Measurements from ENCODE around the gene GSN.

The GSN gene

DNA sequence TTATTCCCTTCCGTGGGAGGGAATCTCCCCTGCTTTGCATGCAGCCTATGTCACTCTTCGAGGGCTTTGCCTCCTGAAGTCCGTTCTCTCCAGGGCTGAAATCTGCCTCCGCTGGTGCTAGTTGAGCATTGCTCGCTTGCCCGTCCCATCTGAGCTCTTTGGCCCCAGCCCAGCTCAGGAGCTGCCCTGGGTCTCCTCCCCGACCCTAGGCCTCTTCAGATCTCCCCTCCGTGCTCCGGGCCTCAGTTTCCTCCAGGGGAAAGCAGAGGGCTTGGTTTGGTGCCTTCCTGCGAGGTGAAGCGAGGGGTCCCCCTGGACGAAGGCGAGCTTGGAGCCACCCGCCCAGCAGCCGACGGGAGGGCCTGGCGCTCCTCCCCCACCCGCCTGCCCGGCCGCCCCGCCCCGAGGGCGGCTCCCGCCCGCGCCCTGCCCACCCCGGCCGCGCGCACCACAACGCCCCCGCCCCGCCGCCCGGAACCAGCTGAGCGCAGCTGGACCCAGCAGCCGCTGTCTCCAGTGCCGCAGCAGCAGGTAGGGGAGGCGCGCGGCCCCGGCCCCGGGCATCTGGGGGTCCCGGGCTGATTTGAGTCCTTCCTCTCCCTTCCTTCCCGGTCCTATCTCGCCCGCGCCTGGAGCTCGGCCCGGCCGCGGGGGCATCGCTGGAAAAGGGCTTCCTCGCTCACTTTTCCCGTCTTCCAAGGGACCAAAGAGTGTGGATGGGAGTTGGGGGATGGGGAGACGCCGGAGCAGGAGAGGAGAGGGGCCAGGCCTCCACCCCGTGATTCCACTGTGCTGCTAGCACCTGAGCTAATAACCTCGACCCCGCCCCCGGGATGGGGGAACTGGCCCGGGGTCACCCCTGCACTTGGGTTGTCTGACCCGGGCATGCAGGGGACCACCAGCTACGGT lies at the start of gene GSN:
Gene GSN, plus strand, starts transcription at position 474 of the 909 bp plus-strand sequence. CDS start 33,810 bp downstream, outside the sequence.
- peak; percentile 46 to 65 for DNase-seq

DNA sequence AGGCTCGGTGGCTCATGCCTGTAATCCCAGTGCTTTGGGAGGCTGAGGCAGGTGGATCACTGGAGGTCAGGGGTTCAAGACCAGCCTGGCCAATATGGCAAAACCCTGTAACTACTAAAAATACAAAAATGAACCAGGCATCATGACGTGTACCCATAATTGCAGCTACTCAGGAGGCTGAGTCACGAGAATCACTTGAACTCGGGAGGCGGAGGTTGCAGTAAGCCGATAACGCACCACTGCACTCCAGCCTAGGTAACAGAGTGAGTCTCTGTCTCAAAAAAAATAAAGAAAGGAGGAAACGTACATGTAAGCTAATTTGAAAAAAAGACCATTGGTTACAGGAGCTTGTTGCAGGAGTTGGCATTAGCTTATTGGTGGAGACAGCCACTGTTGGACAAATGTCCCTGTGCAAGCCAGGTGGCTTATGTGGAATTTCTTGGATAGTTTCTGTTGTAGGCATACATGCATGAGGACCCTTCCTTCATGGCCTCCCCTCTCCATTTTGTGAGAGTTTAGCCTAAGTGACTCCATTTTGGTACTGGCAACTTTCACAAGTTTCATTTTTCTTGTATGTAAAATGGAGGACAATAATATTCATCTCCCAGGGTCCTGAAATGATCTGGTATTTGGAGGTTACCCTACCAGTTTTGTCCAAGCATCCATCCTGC lies 49.5 kb upstream of the GSN start:
- DNase-seq, result no peak

DNA sequence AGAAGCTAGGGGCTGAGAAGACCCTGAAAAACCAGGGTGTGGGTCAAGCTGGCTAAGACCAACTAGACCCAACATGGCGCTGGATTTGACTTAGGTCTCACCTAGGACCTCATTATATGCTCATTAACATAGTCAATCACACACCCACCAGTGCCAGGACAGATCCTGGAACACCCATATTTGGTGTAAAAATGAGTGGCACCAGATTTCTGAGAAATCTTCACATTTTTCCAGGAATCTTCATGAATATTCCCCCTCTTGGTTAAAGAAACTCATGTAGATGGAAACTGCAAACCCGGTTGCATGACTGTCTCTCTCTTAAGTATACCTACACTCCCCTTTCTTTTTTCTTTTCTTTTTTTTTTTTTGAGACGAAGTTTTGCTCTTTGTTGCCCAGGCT lies 48.4 kb upstream of the GSN start:
- no peak for DNase-seq

- no peak for DNase-seq
Measured at GRCh38 chr9:121220996-121221663, 46.8 kb upstream of the GSN start.

DNA sequence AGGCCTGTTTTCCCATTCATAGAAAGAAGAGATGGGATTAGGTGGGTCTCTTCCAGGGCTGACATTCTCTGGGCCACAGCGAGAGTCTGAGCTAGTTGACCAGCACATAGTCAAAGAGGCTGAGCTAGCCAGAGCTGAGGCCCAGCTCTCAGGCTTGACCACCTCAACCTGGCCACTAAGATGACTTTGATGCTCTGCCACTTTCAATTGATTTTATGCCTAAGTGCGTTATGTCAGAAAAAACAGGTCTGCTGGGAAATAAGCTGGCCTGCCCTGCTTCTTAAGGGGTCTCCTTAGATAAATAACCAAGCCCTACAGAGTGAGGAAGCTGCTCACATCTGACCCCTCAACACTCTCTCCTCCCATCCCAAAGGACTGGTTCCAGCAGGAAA lies 46.3 kb upstream of the GSN start:
- DNase-seq, result no peak

- no peak for DNase-seq
Measured at GRCh38 chr9:121222524-121223171, 45.3 kb upstream of the GSN start.

GRCh38 chr9:121225240-121225639 lies 42.7 kb upstream of the GSN start:
- DNase-seq, result no peak

DNA sequence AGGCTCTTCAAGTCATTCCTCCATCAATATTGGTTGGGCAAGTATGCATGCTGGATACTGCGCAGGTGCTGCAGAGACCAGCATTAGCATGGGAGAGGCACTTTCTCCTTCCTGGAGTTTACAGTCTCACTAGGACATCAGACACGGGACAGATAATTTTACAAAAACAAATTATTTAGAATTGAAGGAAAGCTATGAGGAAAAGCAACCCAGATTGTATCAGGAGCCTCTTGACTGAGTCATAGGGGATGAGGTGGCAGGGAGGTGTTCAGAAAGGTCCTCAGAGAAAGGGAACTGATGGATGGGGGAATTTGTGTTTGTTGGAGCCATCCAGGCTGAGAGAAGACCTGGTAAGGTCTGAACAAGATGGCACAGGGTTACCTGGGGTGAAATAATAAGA lies 41.8 kb upstream of the GSN start:
- no peak for DNase-seq

DNA sequence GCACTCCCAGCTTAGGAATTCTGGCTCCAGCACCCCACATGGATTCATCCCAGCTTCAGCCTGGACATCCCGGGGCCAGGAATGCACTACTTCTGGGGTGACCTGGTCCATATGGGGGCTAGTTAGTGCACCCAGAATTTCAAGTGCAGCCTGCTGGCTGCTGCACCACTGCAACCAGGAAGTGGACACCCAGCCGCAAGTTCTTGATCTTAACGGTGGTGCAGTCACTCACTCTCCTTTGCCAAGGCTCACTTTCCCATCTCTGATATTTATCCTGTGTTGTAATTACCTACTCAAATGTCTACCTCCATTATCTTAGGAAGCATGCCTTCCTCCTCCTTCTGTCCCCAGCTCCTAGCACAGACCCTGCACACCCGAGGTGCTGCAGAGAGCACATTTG lies 40.1 kb upstream of the GSN start:
- DNase-seq, result no peak

GRCh38 chr9:121230256-121230655 lies 37.7 kb upstream of the GSN start:
- no peak for DNase-seq

DNA sequence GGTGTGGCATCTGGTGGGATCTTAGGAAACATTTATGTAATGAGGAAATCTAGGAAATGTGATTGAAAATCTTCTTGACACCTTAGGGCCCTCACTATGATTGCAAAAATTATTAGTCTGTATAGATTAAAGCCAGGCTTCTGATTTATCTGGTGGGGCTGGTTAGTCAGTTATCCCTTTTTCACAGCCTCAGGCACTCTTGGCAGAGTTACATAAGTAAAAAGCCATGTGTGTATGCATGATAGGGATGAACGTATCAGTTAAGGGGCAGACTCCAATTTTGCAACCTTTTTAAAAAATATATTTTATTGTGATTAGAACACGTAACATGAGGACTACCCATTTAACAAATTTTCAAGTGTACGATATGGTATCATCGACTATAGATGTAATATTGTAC lies 35.7 kb upstream of the GSN start:
- DNase-seq, result no peak

DNA sequence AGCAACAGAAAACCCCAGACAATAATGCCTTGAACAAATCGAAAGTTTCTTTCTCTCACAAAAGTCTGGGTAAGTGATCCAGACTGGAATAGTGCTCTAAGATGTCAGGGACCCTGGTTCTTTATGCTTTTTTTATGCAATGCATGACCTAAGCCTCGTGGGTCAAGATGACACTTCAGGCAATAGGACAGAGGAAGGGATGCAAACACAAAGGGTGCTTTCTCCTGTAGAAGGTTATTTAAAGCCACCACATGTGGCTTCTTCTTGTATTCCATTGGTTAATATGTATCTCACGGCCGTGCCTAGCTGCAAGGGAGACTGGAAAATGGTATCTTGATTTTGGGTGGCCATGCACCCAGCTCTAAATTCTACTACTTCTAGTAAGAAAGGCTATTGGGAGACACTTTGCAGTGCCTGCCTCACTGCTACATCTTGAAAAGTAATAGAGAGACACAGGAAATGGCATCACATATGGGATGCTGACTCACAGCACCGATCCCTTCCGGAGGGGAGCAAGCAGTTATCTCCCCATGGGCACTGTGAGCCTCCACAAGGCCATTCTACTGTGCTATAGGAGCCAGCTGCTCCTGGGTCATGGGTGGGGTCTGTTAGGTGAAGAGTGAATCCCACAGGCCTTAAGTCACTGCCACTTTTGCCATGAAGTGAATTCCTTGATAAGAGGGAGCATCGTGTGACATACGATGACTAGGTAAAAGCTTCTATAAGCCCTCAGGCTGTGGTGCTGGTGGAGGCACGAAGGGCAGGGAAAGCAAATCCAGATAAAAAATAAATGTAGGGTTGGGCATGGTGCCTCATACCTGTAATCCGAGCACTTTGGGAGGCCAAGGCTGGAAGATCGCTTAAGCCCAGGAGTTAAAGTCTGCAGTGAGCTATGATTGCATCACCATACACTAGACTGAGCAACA lies 33.8 kb upstream of the GSN start:
- no peak for DNase-seq

DNA sequence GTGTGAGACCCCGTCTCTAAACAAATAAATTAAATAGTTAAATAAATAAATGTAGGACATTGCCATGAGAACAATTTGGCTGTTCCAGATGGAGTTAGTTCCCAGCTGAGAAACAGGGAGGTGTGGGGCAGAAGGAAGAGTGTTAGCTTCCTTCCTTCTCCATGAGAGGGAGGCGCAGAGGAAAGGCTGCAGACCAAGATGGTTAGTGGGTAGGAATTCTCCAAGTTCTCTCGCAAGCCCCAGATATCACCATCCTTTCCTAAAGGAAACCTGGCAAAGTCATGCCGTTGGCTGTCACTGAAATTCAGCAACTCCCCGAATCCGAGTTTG lies 33.2 kb upstream of the GSN start:
- DNase-seq, result no peak

DNA sequence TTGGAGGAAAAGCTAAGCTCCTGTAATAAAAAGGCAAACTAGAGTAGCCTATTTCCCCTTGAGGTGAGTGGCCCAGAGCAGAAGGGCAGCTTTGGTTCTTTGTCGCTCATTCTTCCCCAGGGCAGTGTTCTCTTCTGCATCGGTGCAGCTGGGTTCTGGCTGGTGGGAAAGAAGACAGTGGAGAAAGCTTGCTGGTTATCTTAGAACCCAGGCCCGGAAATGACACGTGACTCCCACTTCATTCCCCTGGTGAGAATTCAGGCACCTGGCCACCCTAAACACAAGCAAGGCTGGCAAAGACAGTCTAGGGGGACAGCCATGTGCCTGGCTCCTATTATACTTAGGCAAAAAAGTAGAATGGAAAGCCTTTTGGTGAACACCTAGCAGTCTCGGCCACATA lies 32.5 kb upstream of the GSN start:
- DNase-seq, result no peak

GRCh38 chr9:121237916-121238315 lies 30.0 kb upstream of the GSN start:
- no peak for DNase-seq

GRCh38 chr9:121239071-121239470 lies 28.9 kb upstream of the GSN start:
- DNase-seq, result no peak

DNA sequence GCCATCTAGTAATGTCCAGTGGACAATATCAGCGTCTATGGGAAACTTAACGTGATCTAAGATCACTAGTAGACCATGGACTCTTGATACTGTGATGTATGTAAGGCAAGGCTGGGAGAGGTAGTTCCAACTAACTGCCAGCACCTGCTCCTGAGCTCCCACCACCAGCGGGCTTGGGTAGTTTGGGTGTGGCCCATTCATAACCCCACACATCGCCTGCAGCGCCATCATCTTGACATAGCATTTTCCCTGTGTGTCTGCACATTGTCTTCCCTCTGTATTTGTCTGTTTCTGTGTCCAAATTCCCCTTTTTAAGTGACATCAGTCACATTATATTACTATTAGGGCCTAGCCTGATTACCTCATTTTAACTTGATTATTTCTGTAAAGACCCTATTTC lies 28.1 kb upstream of the GSN start:
- no peak for DNase-seq

DNA sequence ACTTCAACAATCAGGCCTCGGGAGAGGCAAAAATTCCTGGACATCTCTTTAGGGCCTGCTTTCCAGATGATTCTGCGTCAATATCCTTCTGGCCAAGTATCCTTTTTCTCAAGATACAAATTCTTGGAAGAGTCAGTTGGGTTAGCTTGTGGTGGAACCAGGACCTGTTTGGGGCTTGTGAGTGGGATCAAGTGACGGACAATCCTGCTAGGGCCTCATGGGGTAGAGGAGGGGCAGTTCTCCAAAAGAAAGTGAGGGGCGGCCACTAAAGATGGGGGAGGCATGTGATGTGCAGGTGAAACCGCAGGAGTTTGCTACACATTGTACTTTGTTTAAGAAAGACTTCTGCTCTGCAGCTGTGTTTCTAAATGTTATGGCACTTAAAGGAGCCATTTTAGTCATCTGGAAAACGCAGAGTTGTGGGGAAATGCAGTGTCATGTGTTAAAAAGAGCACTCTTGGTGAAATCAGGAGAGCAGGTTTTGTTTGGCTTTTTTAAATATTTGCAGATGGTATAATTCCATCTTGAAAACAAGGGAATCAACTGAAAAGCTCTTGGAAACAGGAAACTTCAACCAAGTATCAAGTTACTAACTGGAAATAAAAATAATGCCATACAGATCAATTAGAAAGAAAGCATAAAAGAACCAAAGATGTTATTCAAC lies 27.4 kb upstream of the GSN start:
- DNase-seq, result no peak

DNA sequence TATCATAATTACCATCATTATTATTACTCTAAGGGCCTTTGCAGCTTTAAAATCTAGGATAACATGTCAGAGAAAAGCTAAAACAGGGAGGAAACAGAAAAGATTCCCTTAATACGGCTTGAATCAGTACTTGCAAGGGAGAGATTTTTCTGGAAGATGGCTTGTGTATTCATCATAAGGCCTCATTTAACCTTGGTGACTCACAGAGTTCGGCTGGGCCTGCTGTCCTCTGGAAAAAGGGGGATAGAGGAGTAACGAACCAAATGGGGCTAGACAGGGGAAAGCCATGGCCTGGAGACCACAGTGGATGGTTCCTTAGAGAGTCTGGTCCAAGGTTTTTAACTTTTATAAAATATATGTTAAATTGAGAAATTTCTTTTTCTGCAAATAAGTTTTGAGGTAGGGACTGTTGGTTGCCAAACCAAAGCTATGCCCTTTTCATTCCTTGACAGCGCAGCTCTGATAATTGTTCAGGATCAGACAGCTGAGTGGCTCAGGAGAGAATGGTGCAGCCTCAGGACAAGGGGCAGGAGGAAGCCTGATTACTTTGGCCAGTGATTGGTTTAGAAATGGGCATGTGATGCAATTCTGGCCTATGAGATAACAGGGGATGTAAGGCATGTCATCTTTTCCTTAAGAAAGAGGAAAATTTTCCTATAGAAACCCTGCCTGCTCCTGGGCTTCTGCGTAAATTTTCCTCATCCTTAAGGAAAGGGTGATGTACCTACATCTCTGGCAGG lies 25.6 kb upstream of the GSN start:
- DNase-seq, result no peak

GRCh38 chr9:121242959-121243346 lies 25.0 kb upstream of the GSN start:
- no peak for DNase-seq
